ENCODE measurements around the gene CYTH2.

Gene CYTH2

DNA sequence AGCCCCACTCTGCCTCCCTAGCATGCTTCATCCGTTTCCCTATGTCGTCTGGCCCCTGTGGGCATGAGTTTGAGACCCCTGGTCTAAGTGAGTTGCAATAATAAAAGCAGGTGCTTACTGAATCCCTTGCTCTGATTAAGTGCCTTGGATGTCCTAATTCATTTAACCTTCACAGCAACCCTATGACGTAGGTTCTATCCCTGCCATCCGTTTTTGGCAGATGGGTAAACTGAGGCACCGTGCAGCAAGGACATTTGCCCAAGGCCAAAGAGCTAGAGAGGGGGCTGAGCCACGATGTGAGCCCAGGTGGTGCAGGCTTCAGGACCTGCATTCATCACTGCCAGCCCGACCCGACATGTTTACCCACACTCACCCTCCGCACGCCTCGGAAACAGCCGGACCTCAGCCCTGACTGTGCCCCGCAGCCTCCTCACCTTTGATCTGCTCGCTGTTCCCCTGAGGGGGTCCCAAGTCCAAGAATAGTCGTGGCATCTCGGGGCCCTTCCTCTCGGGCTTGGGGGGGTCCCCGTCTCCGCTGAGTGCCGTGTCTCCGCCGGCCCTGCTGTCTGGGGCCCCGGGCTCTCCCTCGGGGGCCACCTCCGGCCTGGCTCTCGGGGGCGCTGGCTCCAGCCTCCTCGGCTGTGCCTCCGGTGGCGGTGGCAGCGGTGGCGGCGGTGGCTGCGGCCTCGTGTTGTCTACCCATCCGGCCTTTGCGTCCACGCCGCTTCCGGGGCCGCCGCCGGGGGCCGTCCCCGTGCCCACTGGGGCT, 28.0 kb downstream of the CYTH2 start:
- DNase-seq, result no peak

DNA sequence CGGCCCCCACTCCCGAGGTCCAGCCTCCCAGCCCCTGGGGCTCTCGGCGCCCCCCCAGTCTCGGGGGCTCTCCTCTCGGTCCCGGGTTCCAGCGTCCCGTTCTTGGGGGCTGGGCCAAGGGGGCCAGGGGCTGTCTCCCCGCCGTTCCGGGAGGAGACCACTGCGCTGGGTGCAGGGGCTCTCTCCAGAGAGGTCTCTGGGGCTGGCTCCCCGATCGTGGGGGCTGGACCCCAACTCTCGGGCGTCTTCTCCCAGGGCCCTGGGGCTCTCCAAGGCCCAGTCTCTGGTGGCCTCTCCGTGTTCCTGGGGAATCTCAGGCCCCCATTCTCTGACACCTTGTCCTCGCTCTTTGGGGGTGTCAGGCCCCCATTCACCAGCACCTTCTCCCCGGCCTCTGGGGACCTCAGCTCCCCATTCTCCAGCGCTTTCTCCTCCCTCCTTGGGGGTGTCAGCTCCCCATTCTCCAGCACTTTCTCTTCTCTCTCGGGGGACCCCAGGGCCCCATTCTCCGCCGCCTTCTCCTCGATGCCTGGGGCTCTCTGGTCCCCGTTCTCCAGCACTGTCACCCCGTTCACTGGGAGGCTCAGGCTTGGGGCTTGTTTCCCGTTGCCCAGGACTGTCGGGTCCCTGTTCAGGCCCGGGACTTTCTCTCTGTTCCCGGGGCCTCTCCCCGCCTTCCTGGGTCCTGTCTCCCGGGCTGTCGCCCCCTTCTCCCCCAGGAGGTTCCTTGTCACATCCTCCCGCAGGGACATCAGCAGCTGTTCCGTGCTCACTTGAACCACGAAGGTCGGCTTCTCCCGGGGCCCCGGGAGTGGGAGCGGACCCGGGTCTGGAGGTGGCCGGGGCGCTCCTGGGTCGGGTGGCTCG, 28.8 kb downstream of the CYTH2 start:
- no peak for DNase-seq

DNA sequence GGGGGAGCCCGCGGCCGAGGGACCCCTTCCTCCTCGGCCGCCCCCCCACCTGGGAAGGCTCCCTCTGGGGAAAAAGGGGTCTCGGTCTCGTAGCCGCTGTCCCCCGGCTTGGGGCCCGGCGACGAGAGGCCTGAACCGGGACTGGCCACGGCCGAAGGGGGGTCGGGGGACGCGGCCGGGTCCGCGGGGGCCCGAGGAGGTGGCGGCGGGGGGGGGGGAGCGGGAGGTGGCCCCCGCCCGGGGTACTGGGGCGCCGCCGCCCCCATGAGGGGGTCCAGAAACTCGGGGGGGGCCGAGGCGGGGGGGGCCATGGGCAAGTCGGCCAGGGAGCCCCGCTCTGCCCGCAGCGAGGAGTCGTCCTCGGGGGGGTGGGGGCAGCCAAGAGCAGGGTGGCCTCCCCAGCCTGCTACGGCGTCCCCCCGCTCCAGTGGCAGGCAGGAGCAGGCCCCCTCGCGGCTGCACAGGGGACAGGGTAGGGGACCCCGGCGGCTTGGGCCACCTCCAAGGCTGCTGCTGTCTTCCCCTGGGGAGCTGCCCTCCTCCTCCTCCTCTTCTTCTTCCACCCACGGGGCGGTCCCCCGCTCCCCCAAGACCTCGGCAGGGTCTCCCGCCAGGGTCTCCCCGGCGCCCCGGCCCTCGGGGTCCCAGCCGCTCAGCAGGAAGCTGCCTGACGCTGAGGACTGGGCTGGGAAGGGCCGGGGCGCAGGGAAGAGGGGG, 29.6 kb downstream of the CYTH2 start:
- DNase-seq, result no peak

DNA sequence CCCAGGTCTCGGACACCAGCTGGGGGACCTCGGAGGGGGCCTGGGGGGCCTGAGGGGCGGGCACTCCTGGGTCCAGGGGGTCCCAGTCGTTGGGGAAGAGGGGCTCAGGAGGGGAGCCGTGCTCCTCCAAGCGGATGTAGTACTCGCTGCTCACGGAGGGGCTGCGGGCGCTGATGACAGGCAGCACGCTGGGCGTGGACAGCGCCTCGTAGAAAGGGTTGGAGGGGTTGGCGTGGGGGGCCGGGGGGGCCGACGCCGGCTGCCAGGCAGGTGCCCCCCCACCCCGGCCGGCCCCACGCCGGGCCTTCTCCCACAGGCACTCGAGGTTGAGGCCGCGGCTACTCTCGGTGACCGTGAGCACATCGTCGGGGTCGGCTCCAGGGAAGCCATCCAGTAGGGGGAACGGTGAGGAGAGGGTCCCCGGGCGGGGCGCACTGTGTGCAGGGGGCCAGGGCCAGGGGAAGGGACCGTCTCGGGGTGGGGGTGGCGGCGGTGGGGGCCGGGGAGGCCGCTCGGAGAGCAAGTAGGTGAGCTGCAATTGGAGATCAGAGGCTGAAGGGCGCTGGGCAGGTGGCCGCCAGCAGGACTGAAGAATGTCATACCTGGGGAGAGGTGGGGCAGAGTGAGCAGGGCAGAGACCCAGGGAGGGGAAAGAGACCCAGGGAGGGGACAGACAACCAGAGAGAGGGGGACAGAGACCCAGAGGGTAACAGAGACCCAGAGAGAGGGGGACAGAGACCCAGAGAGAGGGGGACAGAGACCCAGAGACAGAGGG, 30.3 kb downstream of the CYTH2 start:
- DNase-seq, result no peak

DNA sequence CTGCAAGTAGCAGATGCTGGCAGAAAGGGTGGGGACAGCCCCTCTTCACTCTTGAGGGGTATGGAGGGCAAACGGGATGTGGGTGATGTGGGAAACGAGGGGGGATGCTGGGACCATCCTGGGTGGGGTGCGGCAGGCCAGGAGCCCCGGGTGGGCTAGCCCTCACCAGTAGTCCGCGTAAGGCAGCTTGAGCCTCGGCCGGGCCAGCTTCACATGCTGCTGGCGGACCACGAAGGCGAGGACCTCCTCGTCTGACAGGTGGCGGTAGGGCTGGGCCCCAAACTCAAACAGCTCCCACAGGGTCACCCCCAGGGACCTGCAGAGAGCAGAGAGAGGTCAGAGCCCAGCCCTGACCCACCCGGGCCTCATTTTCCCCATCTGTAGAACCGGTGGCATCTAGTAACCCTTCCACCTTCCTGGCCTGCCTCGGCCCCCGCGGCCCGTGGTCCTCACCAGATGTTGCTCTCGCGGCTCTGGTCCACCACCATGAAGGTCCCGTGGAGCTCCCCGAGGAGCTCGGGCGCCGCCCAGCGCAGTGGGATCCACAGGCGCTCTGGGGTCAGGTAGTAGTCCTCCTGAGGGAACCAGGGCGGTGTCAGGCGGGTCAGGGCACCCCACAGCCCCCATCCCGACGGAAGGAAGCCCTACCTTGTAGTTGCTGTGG, 31.8 kb downstream of the CYTH2 start:
- no peak for DNase-seq

DNA sequence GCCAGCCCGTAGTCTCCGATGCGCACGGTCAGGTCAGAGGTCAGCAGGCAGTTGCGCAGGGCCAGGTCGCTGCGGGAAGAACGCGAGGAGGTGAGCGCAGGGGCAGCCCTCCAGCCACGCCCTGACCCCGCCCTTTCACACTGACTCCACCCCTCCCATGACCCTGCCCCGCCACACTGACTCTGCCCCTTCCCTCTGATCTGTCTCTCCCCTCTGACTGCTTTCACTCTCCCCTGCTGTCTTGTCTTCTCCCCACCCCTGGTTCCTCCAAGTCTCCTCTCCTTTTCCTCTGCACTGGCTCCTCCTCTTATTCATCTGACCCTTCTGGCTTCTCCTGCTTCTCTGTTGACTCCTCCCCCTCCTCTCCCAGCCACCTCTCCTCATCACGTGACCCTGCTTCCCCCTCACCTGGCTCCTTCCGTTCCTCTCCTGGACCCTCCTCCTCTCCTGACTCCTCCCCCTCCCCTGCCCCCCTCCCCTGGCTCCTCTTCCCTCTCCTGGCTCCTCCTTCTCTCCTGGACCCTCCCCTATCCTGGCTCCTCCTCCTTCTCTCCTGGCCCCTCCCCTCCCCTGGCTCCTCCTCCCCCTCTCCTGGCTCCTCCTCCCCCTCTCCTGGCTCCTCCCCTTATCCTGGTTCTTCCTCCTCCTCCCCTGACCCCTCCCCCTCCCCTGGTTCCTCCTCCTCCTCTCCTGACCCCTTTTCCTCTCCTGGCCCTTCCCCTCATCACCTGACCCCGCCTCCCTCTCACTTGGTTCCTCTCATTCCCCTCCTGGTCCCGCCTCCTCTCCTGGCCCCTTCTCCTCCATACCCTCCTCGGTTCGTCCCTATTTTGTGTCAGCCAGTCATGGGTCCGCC, 32.6 kb downstream of the CYTH2 start:
- DNase-seq, result peak; percentile 39

DNA sequence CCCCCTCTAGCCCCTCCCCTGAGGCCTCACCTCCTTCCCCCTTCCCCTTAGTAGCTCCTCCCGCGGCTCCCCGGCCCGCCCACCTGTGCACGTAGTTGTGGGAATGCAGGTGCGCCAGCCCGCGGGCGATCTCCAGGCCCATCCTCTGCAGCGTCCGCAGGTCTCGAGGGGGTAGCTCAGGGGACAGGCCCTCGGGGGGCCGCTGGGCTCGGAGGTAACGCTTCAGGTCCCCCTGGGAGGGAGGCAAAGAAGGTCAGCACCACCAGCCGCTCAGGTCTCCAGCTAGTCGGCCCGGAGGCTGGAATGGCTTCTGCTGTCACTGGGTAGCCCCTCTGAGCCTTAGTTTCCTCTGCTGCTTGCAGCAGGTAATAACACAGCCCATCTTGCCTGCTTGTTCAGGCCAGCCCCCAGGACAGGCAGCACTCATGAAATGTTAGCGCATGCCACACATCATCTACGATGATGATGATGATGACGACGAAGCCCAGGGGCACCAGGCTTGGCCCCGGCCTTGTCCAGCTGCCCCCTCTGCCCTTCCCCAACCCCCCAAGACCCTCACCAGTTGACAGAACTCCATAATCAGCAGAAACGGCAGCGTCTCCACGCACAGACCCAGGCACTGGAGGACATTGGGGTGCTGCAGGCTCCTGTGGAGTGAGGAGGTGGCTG, 33.3 kb downstream of the CYTH2 start:
- DNase-seq, result no peak

DNA sequence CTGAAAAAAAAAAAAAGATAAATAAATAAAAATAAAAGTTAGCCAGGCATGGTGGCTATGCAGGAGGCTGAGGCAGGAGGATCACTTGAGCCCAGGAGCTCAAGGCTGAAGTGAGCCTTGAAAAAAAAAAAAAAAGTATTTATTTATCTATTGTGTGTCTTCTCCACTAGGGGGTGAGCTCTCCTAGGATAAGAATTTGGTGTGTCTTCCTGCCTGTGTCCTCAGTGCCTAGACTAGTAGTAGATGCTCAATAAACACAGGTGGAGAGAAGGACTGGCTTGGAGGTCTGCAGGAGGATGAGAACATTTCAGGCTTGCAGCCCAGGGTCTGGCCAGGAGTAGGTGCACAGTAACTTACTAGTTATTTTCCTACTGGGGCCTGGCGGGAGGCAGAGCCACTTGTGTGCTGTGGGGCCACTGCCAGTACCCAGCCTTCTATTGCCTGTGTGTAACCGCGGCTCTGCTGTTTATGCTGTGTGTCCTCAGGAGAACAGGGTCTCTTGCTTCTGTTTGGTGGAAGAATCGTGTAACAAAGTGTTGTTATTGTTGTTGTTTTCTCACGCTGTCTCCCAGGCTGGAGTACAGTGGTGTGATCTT, 37.1 kb downstream of the CYTH2 start:
- peak; percentile 54 for DNase-seq

DNA sequence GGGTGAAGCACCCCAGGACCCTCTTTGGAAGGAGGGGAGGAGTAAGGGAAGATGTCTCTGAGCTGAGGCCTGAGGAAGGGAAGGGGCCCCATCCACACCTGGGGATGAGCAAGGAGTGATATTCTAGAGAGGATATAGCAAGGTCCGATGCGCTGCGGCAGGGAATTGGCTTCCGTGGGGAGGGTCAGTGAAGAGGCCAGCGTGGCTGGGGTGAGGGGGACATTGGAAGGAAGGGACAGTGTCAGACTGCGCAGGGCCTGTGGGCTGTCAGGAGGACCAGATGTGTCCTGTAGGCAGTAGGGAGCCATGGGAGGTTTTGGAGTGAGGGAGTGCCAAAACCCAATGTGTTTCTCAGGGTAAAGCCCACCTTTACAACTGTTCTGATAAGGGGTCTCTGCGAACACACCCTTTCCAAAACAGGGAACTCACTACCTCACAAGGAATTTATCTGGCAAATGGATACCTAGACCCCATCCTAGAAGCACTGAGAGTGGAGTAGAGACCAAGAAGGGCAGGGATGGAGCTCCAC, 38.8 kb downstream of the CYTH2 start:
- no peak for DNase-seq

DNA sequence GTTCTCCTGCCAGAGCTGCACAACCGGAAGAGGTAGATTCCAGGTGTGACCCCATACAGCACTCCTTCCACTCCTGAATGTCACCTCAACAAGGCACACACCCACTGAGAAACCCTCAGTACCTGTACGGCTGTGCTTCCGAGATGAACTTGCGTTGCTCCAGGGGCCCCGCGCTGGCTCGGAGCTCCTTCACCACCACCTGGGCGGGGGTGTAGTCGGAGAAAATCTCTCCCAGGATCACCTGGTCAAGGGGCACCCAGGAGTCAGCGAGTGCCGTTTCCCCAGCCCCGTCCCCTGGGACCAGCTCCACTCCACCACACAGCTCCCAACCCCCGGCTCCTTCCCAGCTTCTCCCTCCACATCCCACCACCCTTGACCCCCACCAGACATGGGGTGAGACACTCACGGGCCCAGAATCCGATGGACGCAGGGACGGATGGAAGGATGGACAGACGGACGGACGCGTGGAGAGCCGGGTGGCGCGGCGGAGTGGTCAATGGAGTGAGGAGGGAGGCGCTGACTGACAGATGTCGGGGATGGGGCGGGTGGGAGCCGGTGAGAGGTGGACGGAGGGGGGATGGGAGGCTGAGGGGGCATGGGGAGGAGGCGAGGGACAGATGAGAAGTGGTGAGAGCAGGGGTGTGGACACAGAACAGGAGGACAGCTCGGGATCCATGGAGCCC, 39.7 kb downstream of the CYTH2 start:
- no peak for DNase-seq

DNA sequence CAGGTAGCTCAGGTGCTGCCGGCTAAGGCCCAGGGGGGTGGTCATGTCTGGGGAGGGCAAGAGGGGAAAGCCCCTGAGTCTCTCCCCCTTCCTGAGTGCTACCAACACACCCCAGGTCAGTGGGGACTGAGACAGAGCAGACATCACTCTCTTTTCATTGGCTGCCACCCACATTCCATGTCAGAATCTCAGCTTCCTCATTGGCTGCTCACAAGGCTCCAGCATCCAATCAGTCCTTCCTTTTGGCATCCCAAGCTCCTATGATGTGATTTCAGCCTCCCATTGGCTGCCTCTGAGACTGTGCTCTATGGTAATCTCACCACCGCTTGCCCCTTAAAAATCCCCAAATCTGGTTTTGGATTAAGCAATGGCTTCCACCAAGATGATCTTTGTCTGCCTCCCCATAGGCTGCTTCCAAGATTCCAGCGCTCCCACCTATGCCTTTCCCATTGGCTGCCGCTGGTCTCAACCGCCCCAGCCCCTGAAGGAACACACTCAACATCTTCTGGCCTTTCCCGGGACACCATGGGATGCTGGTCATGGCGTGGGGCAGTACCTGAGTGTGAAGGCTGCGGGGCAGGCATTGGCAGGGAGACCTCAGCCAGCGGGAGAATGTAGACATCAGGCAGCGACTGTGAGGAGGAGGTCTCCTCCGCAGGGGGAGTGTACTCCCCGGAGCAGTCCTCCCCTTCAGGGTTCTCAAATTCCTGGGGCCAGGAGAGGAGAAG, 40.5 kb downstream of the CYTH2 start:
- no peak for DNase-seq

DNA sequence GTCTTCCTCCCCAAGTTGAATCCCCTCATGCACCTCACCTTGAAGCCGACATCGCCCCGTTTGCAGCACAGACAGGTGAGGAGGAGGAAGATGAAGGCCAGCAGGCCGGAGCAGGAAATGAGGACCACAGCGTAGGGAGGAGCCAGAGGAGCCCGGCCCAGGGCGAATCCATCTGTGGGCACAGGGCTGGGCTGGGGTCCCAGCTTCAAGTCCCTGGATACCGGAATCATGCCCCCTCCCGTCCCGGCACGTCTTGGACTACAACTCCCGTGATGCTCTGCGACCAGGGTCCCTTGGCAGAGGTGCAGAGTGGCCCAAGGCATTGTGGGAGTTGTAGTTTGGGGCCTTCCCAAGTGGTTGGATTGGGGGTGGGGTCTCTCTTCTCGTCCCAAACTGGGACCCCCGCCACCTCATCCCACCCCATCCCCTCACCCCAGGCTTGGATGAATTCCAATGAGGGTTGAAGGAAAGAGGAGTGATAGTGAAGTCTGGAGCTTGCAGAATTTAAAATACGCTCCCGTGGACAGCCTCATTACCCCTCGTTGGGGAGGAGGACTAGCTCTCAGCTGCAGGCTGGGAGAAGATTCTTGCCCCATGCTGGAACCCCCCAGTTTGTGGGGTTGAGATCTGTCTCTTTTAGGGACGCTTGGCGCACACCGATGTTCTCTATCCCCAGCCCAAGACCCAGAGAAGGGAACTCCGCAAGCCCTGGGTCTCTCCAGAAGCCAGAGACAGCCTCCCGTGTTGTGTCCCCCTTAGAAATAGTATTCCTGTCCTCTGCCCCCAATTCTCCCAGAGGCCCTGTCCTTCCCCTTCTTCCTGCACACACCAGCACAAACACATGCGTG, 41.5 kb downstream of the CYTH2 start:
- peak; percentile 42 for DNase-seq

DNA sequence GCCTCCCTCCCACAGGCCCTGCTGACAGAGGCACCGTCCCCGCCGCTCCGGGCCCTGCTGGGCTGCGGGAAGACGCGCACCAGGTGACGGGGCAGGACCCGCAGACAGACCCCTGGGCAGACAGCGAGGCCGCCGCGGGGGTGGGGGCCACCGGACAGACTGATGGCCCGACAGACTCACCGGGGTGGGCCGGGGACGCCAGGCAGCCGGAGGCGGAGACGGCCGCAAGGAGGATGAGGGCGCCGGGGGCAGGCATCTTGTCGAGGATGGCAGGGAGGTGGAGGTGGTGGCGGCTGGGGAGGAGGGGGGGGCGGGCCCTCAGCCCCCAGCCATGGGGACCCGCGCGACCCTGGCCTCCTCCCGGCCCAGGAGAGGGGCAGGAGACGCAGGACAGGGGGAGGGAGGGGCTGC, 42.2 kb downstream of the CYTH2 start:
- DNase-seq, result no peak

DNA sequence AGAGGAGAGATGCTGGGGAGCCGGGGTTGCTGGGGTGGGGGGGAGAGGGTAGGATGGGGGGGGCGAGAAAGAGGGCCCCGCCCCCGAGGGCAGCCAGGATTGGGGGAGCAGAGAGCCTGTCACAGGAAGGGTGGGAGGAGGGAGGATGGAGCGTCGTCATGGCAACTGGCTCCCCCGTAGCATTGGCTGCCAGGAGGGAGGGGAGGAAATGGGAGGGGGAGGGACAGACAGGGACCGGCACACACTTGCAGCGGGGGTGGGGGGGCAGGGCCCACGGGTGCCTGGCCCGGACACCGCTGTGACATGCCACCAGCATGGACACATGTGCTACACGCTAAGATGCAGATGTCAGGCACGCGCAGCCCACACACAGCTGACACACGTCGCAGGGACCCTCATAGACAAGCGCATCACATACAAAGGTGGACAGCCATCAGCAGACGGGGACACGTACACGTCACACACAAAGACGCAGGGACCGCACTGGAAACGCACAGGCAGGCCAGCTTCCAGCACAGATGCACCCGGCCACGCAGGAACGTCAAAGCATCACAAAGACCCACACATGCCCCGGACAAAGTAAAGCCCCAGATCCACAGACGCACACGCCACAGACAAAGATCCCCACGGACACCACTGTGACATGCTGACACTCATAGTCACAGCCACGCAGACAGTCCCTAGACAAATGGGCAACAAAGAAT, 42.8 kb downstream of the CYTH2 start, which contains the start of gene LMTK3:
TSS of gene LMTK3 (minus strand) at position 36 of the 704 bp plus-strand sequence. CDS start 259 bp downstream, outside the sequence.
- peak; percentile 67 for DNase-seq

DNA sequence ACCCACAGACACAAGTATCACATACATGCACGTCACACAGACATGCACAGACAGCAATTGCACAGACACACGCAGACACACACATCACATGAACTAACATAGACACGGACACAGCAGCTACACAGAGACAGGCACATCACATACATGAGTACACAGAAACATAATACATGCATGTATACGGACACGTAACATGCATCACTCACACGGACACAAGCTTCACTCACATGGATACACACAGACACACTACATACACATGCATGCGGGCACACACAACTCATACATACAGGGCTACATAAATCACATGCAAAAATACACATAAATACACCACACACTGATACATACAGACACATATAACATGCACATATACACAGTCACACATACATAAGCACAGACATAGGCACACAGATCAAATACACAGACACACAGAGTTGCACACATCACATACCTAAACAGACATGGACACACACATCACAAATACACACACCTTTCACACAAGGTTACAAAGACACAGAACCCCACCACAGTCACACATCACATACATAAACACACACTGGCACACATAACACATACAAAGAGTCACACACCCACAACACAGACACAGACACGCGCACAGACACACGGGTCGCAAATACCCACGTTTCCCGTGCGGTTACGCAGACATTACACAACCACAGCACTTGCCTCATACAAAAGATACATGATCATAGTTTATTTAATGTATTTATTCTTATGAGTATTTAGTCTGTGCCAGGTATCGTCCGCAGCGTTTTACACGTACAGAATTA, 43.5 kb downstream of the CYTH2 start:
- DNase-seq, result no peak

Measured in fibroblast of skin of right quadriceps (primary cell).